ENCODE results near the gene LGALS3BP. TPM values are rescaled to one million over a fixed set of nuclear protein-coding genes. Genes with fewer than 3 reads are reported as not detected.

The LGALS3BP gene
- total RNA-seq, 1 experiment from 2014 or later: 507 TPM

DNA sequence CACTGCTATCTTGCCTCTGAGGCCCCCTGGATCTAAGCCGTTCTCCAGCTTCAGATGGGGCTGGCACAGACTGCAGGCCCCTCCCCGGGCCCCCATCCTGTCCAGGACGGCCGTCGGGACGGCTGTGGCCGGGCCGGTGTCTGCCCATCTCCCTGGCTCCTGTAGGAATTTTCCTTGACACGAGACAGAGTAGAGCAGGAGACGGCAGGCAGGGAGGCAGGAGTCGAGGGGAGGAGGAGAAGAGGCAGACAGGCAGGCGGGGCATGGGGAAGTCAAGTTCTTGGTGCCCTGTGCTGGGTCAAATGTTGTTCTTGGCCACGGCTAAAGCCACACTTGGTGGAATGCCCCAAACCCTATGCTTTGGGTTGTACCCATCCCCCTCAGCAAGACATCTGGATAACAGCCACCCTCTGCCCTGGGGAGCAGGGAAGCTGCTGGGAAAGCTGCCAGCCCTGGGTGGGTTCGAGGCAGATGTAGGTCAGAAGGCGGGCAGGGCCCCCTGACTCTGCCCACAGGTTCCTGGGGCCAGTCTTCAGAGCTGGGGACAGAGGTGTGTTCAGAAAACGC is 48.3 kb upstream of the LGALS3BP start:
- no peak overlapping the region for H3K27ac ChIP-seq
- no TSS peak for BruUV-seq (replicated peaks)
- H3K4me2 ChIP-seq: no peak overlapping the region
- no peaks in the 10 kb centered on the region for H4K20me1 ChIP-seq (ENCODE audit: insufficient read depth)
- no peaks in the 10 kb centered on the region for H3K9me3 ChIP-seq (ENCODE audit: insufficient read depth, low read depth)
- intact Hi-C loops (cut with micrococcal nuclease; ENCODE audit: unreplicated experiment): loop anchor here (2.0 kb wide), 1 partner anchor 23 kb away; no protein-coding TSS in a partner anchor
- no peak overlapping the region for H2AFZ ChIP-seq
- no peaks in the 10 kb centered on the region for H3K27me3 ChIP-seq (ENCODE audit: insufficient read depth, low read depth)
- DNase-seq: peak in 1 of 2 experiments; percentile 35
- no peaks in the 10 kb centered on the region for H3K9me2 ChIP-seq (ENCODE audit: insufficient read depth)
- H3K36me3 ChIP-seq (ENCODE audit: low read depth): no peaks in the 10 kb centered on the region
- H3K4me1 ChIP-seq (replicated peaks; ENCODE audit: insufficient read depth): peaks cover 37% of the 10 kb centered on the region
- TF ChIP-seq EZH2 (IDR thresholded peaks at IDR 0.05; ENCODE audit: low read depth): no peak
- TF ChIP-seq, protein P1, sequence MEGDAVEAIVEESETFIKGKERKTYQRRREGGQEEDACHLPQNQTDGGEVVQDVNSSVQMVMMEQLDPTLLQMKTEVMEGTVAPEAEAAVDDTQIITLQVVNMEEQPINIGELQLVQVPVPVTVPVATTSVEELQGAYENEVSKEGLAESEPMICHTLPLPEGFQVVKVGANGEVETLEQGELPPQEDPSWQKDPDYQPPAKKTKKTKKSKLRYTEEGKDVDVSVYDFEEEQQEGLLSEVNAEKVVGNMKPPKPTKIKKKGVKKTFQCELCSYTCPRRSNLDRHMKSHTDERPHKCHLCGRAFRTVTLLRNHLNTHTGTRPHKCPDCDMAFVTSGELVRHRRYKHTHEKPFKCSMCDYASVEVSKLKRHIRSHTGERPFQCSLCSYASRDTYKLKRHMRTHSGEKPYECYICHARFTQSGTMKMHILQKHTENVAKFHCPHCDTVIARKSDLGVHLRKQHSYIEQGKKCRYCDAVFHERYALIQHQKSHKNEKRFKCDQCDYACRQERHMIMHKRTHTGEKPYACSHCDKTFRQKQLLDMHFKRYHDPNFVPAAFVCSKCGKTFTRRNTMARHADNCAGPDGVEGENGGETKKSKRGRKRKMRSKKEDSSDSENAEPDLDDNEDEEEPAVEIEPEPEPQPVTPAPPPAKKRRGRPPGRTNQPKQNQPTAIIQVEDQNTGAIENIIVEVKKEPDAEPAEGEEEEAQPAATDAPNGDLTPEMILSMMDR (conservative IDR thresholded peaks at IDR 0.05): no peak
- ChIA-PET POLR2A (ENCODE audit: unreplicated experiment) (no interaction called here), CTCF (interaction anchor here (0.5 to 0.7 kb wide), 2 partner anchors 10 to 42 kb away, joined by 3 to 9 read pairs; no protein-coding TSS in a partner anchor)
- H3F3A ChIP-seq (ENCODE audit: insufficient read depth, low read depth): 0 out of 2 replicates have a peak, but pooled peaks cover 6% of the 10 kb centered on the region
- no peaks in the 10 kb centered on the region for H3K79me2 ChIP-seq (ENCODE audit: low read depth)
- H3K4me3 ChIP-seq: no peak overlapping the region

DNA sequence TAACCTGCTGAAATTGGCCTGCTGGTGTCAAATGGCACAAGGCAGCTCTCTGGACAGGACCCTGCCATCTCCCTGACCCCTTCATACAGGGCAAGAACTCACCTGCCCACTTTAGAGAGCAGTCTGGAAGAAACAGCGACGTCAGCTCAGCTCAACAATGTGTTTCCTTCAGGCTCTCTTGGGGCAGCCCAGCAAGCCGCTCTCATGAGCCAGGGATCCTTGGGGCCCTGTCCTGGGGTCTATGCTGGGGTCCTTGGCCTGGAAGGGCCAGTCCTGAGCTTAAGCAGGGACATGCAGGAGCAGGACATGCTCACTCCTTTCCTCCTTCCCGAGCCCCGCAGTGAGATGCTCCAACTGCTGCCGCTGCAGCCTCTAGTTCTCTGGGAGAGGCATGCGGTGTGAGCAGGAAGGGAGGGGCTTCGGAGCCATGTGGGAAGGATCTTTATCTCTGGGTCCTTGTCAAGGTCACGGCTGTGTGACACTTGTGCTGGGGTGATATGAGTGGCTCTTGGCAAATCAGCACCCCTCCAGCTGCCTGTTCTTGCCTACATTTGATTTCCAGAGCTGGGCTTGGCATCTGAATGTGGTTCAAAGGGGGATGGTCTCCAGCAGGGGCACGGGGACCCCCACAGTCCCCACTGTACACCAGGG is 47.7 kb upstream of the LGALS3BP start:
- H3K4me2 ChIP-seq: peak overlapping the region; percentile 88
- TF ChIP-seq EZH2 (IDR thresholded peaks at IDR 0.05; ENCODE audit: low read depth): no peak
- TF ChIP-seq, protein P1 (conservative IDR thresholded peaks at IDR 0.05): no peak
- H2AFZ ChIP-seq: no peak overlapping the region
- no peak overlapping the region; the same call in 1 of the 2 replicates for H3K4me3 ChIP-seq
- H3K9me2 ChIP-seq (ENCODE audit: insufficient read depth): no peaks in the 10 kb centered on the region
- DNase-seq: no peak
- peaks cover 37% of the 10 kb centered on the region for H3K4me1 ChIP-seq (replicated peaks; ENCODE audit: insufficient read depth)
- H4K20me1 ChIP-seq (ENCODE audit: insufficient read depth): no peaks in the 10 kb centered on the region
- intact Hi-C loops (cut with micrococcal nuclease; ENCODE audit: unreplicated experiment): loop anchor here (2.0 kb wide), 1 partner anchor 23 kb away; no protein-coding TSS in a partner anchor
- H3K9me3 ChIP-seq (ENCODE audit: insufficient read depth, low read depth): no peaks in the 10 kb centered on the region
- BruUV-seq (replicated peaks): no TSS peak
- no peaks in the 10 kb centered on the region for H3K27me3 ChIP-seq (ENCODE audit: insufficient read depth, low read depth)
- H3K36me3 ChIP-seq (ENCODE audit: low read depth): no peaks in the 10 kb centered on the region
- 0 out of 2 replicates have a peak, but pooled peaks cover 6% of the 10 kb centered on the region for H3F3A ChIP-seq (ENCODE audit: insufficient read depth, low read depth)
- CTCF ChIA-PET: interaction anchor here (0.5 to 1.8 kb wide), 3 partner anchors 10 to 125 kb away, joined by 3 to 10 read pairs (median 9); no protein-coding TSS in a partner anchor
- peak overlapping the region; percentile 64; the same call in 1 of the 2 replicates for H3K27ac ChIP-seq
- no peaks in the 10 kb centered on the region for H3K79me2 ChIP-seq (ENCODE audit: low read depth)
- POLR2A ChIA-PET (ENCODE audit: unreplicated experiment): interaction anchor here (0.7 to 1.1 kb wide), 2 partner anchors 22 to 31 kb away, joined by 3 read pairs; no protein-coding TSS in a partner anchor

DNA sequence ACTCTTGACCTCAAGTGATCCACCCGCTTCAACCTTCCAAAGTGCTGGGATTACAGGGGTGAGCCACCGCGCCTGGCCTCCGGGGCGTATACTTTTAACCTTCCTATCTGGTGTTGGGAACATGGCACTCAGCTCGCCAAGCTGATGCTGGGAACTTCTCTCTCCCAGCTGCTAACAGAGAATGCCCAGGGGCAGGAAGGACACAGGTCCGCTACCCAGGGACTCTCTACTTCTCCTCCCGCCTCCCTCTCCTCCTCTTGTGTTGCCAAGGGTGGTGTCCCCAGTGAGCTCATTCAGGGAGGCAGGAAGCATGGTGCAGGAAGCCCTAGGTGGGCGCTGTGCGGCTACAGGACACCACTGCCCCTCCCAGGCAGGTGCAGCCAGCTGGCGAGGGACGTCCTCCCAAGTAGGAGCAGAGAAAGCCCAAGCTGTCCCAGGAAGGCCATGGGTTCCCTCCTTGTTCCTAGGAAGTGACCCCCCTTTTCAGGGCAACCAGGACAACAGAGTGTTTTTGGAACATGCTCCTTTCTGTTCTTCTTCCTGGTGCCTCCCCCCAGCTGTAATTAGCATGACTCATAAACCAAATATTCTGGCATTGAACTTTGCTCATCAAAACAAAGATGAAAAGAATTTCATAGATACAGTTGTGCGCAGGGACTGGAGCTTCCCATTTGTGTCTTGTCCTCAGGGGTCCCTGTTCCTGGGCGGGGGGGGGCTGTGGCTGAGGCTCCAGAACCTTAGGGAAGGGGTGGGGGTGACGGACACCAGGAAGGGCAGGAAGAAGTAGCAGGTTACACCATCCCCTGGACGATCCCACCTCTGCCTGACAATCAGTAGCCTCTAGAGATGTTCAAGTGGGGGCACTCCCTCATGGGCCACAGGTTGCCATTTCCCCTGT is 46.9 kb upstream of the LGALS3BP start:
- peaks cover 37% of the 10 kb centered on the region for H3K4me1 ChIP-seq (replicated peaks; ENCODE audit: insufficient read depth)
- H3K4me2 ChIP-seq: peak overlapping the region; percentile 88
- ChIA-PET POLR2A (ENCODE audit: unreplicated experiment) (interaction anchor here (0.5 to 1.1 kb wide), 6 partner anchors 10 to 898 kb away, joined by 3 to 15 read pairs (median 3); partner anchors contain the start of gene TMC6), CTCF (interaction anchor here (0.6 to 1.8 kb wide), 8 partner anchors 9 to 126 kb away, joined by 3 to 19 read pairs (median 6); no protein-coding TSS in a partner anchor)
- DNase-seq: peak; percentile 66 to 73
- H3K27ac ChIP-seq: peak overlapping the region; percentile 64
- no peaks in the 10 kb centered on the region for H3K36me3 ChIP-seq (ENCODE audit: low read depth)
- TF ChIP-seq EZH2 (IDR thresholded peaks at IDR 0.05; ENCODE audit: low read depth): no peak
- TF ChIP-seq, protein P1 (conservative IDR thresholded peaks at IDR 0.05): no peak
- H3K79me2 ChIP-seq (ENCODE audit: low read depth): no peaks in the 10 kb centered on the region
- H3K9me2 ChIP-seq (ENCODE audit: insufficient read depth): no peaks in the 10 kb centered on the region
- no peaks in the 10 kb centered on the region for H3K9me3 ChIP-seq (ENCODE audit: insufficient read depth, low read depth)
- H3K4me3 ChIP-seq: peak overlapping the region; percentile 39; the same call in 1 of the 2 replicates
- no TSS peak for BruUV-seq (replicated peaks)
- 0 out of 2 replicates have a peak, but pooled peaks cover 6% of the 10 kb centered on the region for H3F3A ChIP-seq (ENCODE audit: insufficient read depth, low read depth)
- H4K20me1 ChIP-seq (ENCODE audit: insufficient read depth): no peaks in the 10 kb centered on the region
- H2AFZ ChIP-seq: no peak overlapping the region
- intact Hi-C loops (cut with micrococcal nuclease; ENCODE audit: unreplicated experiment): loop anchor here (2.0 kb wide), 1 partner anchor 22 kb away; no protein-coding TSS in a partner anchor
- no peaks in the 10 kb centered on the region for H3K27me3 ChIP-seq (ENCODE audit: insufficient read depth, low read depth)

Measured in PC-9 (cell line).